LHCN-M2 (cell line): ENCODE results near the gene C3orf62. TPM values are rescaled to one million over a fixed set of nuclear protein-coding genes. Genes with fewer than 3 reads are reported as not detected.

ENCODE experiments used
- total RNA-seq: library from RNA; depleted of rRNA; stranded (reverse); fragments of >200 nt; gene quantifications from 2 replicates; pipeline ENCODE4 v1.2.3, GENCODE V29; 2014; rRNA removed

C3orf62 gene
- total RNA-seq, 1 experiment from 2014 or later: 1.3 TPM

Other genes starting within 250 kb of the C3orf62 start
- 325 and 336 TPM in 2 replicates for gene IMPDH2, start 247.8 kb downstream of the C3orf62 start, total RNA-seq
- gene QRICH1, start 183.2 kb downstream of the C3orf62 start, total RNA-seq: 74.6 and 83.8 TPM in 2 replicates
- 161 and 208 TPM in 2 replicates for gene QARS1, start 172.5 kb downstream of the C3orf62 start, total RNA-seq
- 54.4 and 57.6 TPM in 2 replicates for gene USP19, start 156.4 kb downstream of the C3orf62 start, total RNA-seq
- 238 and 248 TPM in 2 replicates for gene LAMB2, start 144.2 kb downstream of the C3orf62 start, total RNA-seq
- gene CCDC71, start 110.9 kb downstream of the C3orf62 start, total RNA-seq: 43.7 and 44.3 TPM in 2 replicates
- gene KLHDC8B, start 105.6 kb downstream of the C3orf62 start, total RNA-seq: 17.1 and 19.1 TPM in 2 replicates
- 8.5 and 11.0 TPM in 2 replicates for gene USP4, start 62.8 kb upstream of the C3orf62 start, total RNA-seq
- gene GPX1, start 81.1 kb upstream of the C3orf62 start, total RNA-seq: 377 and 434 TPM in 2 replicates
- gene RHOA, start 134.7 kb upstream of the C3orf62 start, total RNA-seq: 706 and 885 TPM in 2 replicates
- gene TCTA, start 135.2 kb upstream of the C3orf62 start, total RNA-seq: 43.2 and 50.1 TPM in 2 replicates
- 0.11 and 0.71 TPM in 2 replicates for gene AMT, start 145.2 kb upstream of the C3orf62 start, total RNA-seq
- 3.4 and 7.2 TPM in 2 replicates for gene NICN1, start 152.1 kb upstream of the C3orf62 start, total RNA-seq
- 60.9 and 90.8 TPM in 2 replicates for gene DAG1, start 193.0 kb upstream of the C3orf62 start, total RNA-seq